Measurements from ENCODE around the gene TWF2.

Gene TWF2

DNA sequence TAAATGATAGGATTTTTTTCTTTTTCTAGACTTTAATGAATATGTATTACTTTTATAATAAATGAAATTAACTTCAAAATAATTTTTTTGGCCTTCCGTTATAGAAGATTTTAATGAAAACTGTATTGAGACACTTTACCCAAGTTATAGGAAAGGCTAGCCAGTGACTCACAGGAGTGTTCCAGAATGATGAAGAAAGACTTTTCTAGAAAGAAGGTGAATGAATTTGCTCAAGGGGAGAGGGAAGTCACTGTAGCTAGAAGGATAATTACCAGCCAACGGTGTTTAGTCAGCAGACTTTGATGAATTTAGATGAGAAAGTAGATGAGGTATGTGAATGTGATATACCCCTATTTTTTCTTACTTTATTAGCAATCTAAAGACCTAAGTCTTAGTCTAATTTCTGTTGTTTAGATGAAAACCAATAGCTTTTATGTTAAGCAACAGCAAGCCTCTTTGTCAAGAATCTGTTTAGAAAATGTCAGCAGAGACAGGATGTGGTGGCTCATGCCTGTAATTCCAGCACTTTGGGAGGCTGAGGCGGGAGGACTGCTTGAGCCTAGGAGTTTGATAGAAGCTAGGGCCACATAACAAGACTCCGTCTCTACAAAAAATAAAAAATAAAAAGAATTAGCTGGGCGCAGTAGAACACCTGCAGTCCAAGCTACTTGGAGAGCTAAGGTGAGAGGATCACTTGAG, 37.8 kb downstream of the TWF2 start:
- no peaks in the 10 kb centered on the region for H4K20me1 ChIP-seq (ENCODE audit: insufficient read depth, low read length)
- H3K79me2 ChIP-seq (ENCODE audit: insufficient read depth, low read length): no peaks in the 10 kb centered on the region
- peaks cover 27% of the 10 kb centered on the region for H3K4me1 ChIP-seq (ENCODE audit: insufficient read depth, low read length, severe bottlenecking)
- peaks cover 62% of the 10 kb centered on the region for H3K36me3 ChIP-seq (ENCODE audit: insufficient read depth, low read length)
- no peak overlapping the region for H3K4me3 ChIP-seq (ENCODE audit: low read depth, low read length, poor library complexity, severe bottlenecking)
- TF ChIP-seq, protein P1, sequence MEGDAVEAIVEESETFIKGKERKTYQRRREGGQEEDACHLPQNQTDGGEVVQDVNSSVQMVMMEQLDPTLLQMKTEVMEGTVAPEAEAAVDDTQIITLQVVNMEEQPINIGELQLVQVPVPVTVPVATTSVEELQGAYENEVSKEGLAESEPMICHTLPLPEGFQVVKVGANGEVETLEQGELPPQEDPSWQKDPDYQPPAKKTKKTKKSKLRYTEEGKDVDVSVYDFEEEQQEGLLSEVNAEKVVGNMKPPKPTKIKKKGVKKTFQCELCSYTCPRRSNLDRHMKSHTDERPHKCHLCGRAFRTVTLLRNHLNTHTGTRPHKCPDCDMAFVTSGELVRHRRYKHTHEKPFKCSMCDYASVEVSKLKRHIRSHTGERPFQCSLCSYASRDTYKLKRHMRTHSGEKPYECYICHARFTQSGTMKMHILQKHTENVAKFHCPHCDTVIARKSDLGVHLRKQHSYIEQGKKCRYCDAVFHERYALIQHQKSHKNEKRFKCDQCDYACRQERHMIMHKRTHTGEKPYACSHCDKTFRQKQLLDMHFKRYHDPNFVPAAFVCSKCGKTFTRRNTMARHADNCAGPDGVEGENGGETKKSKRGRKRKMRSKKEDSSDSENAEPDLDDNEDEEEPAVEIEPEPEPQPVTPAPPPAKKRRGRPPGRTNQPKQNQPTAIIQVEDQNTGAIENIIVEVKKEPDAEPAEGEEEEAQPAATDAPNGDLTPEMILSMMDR (IDR thresholded peaks at IDR 0.05; ENCODE audit: low read length): no peak
- TF ChIP-seq EZH2 (IDR thresholded peaks at IDR 0.05; ENCODE audit: borderline replicate concordance, low read length): no peak
- no peaks in the 10 kb centered on the region for H3K9me2 ChIP-seq (ENCODE audit: low read depth, low read length)
- no peak overlapping the region for H2AFZ ChIP-seq (ENCODE audit: low read length)
- no peak overlapping the region for H3K27ac ChIP-seq (ENCODE audit: low read depth, low read length, poor library complexity, severe bottlenecking)
- no peaks in the 10 kb centered on the region for H3K27me3 ChIP-seq (ENCODE audit: insufficient read depth, low read length)
- H3K4me2 ChIP-seq (ENCODE audit: low read length): no peak overlapping the region
- no peak overlapping the region for H3K9ac ChIP-seq (ENCODE audit: low read length)
- no peaks in the 10 kb centered on the region for H3F3A ChIP-seq (ENCODE audit: insufficient read depth, low read length)
- H3K9me3 ChIP-seq (ENCODE audit: low read length): no peaks in the 10 kb centered on the region

DNA sequence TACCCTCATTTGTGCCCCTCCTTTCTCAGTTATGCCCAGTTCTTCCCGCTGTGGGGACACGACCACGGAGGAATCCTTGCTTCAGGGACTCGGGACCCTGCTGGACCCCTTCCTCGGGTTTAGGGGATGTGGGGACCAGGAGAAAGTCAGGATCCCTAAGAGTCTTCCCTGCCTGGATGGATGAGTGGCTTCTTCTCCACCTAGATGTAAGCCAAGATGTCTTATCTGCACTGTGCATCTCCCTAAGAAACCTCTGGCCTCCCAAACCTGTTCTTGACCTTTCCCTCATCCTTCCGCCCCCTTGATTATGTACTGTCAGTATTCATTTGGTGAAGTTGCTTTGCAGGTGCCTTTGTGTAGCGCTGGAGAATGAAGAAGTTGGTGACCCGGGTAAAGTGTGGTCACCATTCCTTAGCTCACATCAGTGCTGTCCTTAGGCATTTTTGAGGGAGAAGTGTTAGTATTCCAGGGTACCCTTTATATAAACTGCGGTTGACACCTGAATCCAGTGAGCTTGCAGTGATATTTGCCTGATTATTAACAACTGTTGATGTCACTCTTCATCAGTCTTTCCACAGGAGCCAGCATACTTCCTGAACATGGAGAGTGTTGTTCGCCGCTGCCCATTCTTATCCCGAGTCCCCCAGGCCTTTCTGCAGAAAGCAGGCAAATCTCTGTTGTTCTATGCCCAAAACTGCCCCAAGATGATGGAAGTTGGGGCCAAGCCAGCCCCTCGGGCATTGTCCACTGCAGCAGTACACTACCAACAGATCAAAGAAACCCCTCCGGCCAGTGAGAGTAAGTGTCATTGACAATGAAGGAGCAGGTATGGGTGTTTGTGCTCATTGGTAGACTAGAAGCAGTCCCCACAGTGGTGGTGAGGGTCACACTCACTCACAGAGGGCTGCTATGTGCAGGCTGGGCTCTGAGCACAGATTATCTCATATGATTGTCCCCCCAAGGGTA, 40.0 kb downstream of the TWF2 start:
- Histone ChIP-seq H3K4me2 (ENCODE audit: low read length) (peak overlapping the region; percentile 84), H2AFZ (ENCODE audit: low read length) (no peak overlapping the region), H3K36me3 (ENCODE audit: insufficient read depth, low read length) (peaks cover 40% of the 10 kb centered on the region), H3K27me3 (ENCODE audit: insufficient read depth, low read length) (no peaks in the 10 kb centered on the region), H3K4me3 (ENCODE audit: low read depth, low read length, poor library complexity, severe bottlenecking) (peak overlapping the region; percentile 84), H3F3A (ENCODE audit: insufficient read depth, low read length) (no peaks in the 10 kb centered on the region), H3K9me3 (ENCODE audit: low read length) (no peaks in the 10 kb centered on the region), H3K79me2 (ENCODE audit: insufficient read depth, low read length) (no peaks in the 10 kb centered on the region), H3K9me2 (ENCODE audit: low read depth, low read length) (no peaks in the 10 kb centered on the region), H3K4me1 (ENCODE audit: insufficient read depth, low read length, severe bottlenecking) (peaks cover 22% of the 10 kb centered on the region), H3K27ac (ENCODE audit: low read depth, low read length, poor library complexity, severe bottlenecking) (no peak overlapping the region), H4K20me1 (ENCODE audit: insufficient read depth, low read length) (no peaks in the 10 kb centered on the region), H3K9ac (ENCODE audit: low read length) (peak overlapping the region; percentile 86)
- TF ChIP-seq EZH2 (IDR thresholded peaks at IDR 0.05; ENCODE audit: borderline replicate concordance, low read length): no peak
- TF ChIP-seq, protein P1 (IDR thresholded peaks at IDR 0.05; ENCODE audit: low read length): no peak

DNA sequence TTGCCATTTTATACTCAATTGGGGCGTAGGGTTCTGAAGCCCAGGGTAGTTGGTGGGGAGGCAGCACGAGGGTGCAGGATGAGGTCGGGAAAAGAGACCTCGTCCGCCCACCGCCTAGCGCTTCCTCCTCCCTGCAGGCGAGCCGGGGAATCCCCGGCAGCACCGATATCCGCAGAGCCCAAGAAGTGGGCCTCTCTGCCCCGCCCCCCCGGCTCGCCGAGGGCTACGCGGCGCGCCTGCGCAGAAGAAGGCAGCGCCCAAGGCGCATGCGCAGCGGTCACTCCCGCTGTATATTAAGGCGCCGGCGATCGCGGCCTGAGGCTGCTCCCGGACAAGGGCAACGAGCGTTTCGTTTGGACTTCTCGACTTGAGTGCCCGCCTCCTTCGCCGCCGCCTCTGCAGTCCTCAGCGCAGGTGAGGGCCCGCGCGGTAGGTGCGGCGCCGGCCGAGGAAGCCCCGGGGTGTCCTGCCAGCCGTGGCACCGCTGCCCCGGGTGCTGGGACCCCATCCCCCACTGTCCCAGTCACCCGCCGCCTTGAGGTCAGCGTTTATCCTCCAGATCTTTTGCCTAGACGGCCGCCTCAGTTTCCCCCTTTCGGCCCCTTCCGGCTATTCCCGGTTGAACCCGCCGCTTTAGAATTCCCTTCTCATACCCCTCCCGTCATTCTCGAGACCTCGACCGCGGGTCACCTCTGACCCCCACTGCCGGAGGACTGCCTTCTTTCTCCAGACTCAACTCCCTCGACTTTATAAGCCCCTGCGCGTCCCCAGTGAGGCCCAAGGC, 40.9 kb downstream of the TWF2 start, which contains the start of gene ALAS1:
Gene ALAS1, plus strand, starts transcription at position 319 of the 784 bp plus-strand sequence. CDS start 1,082 bp downstream, outside the sequence.
- Histone ChIP-seq H3K27me3 (ENCODE audit: insufficient read depth, low read length) (no peaks in the 10 kb centered on the region), H3K9me2 (ENCODE audit: low read depth, low read length) (no peaks in the 10 kb centered on the region), H3K9me3 (ENCODE audit: low read length) (no peaks in the 10 kb centered on the region), H3K4me3 (ENCODE audit: low read depth, low read length, poor library complexity, severe bottlenecking) (peak within 1 kb of the TSS; percentile 84), H3K9ac (ENCODE audit: low read length) (peak within 1 kb of the TSS; percentile 86), H3K4me2 (ENCODE audit: low read length) (peak within 1 kb of the TSS; percentile 84), H3F3A (ENCODE audit: insufficient read depth, low read length) (no peaks in the 10 kb centered on the region), H4K20me1 (ENCODE audit: insufficient read depth, low read length) (no peaks in the 10 kb centered on the region), H3K36me3 (ENCODE audit: insufficient read depth, low read length) (peaks cover 31% of the 10 kb centered on the region), H2AFZ (ENCODE audit: low read length) (peak within 1 kb of the TSS; percentile 92; the same call in 1 of the 2 replicates), H3K27ac (ENCODE audit: low read depth, low read length, poor library complexity, severe bottlenecking) (no peak within 1 kb of the TSS), H3K79me2 (ENCODE audit: insufficient read depth, low read length) (no peaks in the 10 kb centered on the region), H3K4me1 (ENCODE audit: insufficient read depth, low read length, severe bottlenecking) (peaks cover 19% of the 10 kb centered on the region)
- TF ChIP-seq, protein P1 (IDR thresholded peaks at IDR 0.05; ENCODE audit: low read length): no peak

Data from OCI-LY1 (cell line).